ENCODE measurements around the gene RUNX1. TPM values are rescaled to one million over a fixed set of nuclear protein-coding genes. Genes with fewer than 3 reads are reported as not detected.
A peak's percentile ranks its signal among the peaks of the same experiment; 100 is the strongest.

Gene RUNX1
- total RNA-seq, 2 donors from 2014 or later, result 3.8 to 7.6 TPM

DNA sequence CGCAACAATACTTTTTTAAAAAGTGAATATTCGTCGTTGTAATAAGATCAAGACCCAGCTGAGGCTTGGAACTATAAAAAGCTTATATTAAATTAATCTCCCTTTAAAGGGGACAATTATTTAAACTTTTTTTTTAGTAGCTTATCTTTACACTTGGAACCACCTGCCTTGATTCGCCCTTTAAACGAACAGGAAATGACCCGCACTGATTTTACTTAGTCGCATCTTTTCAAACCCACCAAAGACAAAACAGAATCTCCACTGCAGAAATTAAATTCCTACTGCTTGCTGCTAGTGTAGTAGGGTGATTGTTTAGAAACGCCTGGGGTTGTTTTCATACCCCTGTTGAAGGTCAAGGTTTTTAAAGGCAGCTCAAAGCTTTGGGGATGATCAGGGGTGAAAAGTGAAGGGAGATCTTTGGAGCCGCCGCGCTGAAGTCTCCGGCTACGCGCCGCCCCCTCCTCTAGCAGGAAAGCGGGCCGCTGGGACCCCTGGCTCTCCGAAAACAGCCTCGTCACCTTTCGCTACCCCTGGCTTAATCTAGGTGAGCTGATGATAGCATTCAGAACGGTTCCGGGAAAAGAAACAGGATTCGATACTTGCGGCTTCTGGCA is 163.4 kb downstream of the RUNX1 start:
- Histone ChIP-seq H3K4me3 (peak overlapping the region; percentile 56 to 73), H3K4me1 (peaks cover 0 to 38% of the 10 kb centered on the region in 2 donors), H3K27me3 (peaks cover 1 to 10% of the 10 kb centered on the region in 2 donors), H3K9me3 (no peaks in the 10 kb centered on the region), H3K36me3 (no peaks in the 10 kb centered on the region), H3K27ac (peak overlapping the region; percentile 87 to 89)
- TF ChIP-seq CTCF (IDR thresholded peaks at IDR 0.05), result no peak
- no peak for DNase-seq (ENCODE audit: low spot score)

- peaks cover 0 to 4% of the 10 kb centered on the region in 2 donors for H3K27me3 ChIP-seq
- no peak for TF ChIP-seq CTCF (IDR thresholded peaks at IDR 0.05)
- H3K9me3 ChIP-seq, result no peaks in the 10 kb centered on the region
- DNase-seq (ENCODE audit: low spot score), result no peak
- H3K36me3 ChIP-seq, result peaks cover 3% of the 10 kb centered on the region
- H3K4me3 ChIP-seq, result peak overlapping the region; percentile 56 to 73
- peak overlapping the region; percentile 87 to 89 for H3K27ac ChIP-seq
- H3K4me1 ChIP-seq, result peaks cover 0 to 32% of the 10 kb centered on the region in 2 donors
These were observed 164.0 kb downstream of the RUNX1 start for GRCh38 chr21:34885125-34885524.

- Histone ChIP-seq H3K36me3 (peaks cover 3% of the 10 kb centered on the region), H3K4me3 (peak overlapping the region; percentile 5 to 73), H3K4me1 (peaks cover 0 to 28% of the 10 kb centered on the region in 2 donors), H3K27me3 (peaks cover 0 to 4% of the 10 kb centered on the region in 2 donors), H3K27ac (peak overlapping the region; percentile 87 to 89), H3K9me3 (no peaks in the 10 kb centered on the region)
- DNase-seq (ENCODE audit: low spot score), result no peak
- no peak for TF ChIP-seq CTCF (IDR thresholded peaks at IDR 0.05)
These were observed 164.7 kb downstream of the RUNX1 start for GRCh38 chr21:34884346-34884929.

GRCh38 chr21:34883491-34884271 is 165.4 kb downstream of the RUNX1 start:
- Histone ChIP-seq H3K4me1 (peaks cover 0 to 28% of the 10 kb centered on the region in 2 donors), H3K27me3 (peaks cover 0 to 4% of the 10 kb centered on the region in 2 donors), H3K9me3 (no peaks in the 10 kb centered on the region), H3K4me3 (peak overlapping the region; percentile 3 to 73), H3K36me3 (peaks cover 3% of the 10 kb centered on the region), H3K27ac (peak overlapping the region in 1 of 2 donors; percentile 89)
- no peak for DNase-seq (ENCODE audit: low spot score)
- no peak for TF ChIP-seq CTCF (IDR thresholded peaks at IDR 0.05)

DNA sequence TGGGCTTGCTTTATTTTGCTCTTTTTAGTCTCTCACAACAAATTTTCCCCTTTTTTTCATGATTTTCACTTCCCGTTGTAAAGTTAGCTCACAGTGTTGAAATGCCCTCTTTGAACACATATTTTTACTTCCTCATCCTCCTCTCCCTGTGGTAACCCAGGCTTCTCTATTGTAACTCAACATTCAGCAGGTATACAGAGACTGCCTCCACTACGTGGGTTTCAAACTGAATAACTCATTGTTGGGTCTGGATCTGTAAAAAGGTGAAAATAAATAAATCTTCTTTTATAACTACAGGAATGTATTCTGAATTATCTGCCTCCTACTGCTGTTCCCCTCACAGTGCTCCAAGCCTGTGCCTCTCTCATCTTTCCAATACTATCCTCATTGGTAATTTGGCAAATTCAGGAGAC is 166.4 kb downstream of the RUNX1 start:
- Histone ChIP-seq H3K36me3 (peaks cover 3% of the 10 kb centered on the region), H3K27ac (peak overlapping the region in 1 of 2 donors; percentile 39), H3K27me3 (peaks cover 0 to 4% of the 10 kb centered on the region in 2 donors), H3K4me3 (no peak overlapping the region), H3K9me3 (no peaks in the 10 kb centered on the region), H3K4me1 (peaks cover 0 to 21% of the 10 kb centered on the region in 2 donors)
- TF ChIP-seq CTCF (IDR thresholded peaks at IDR 0.05), result no peak
- DNase-seq (ENCODE audit: low spot score), result no peak

Measured in right atrium auricular region (tissue), 2 donors.